Stomach (tissue), 9 donors: Measurements from ENCODE around the gene DNAH11. TPM values are rescaled to one million over a fixed set of nuclear protein-coding genes. Genes with fewer than 3 reads are reported as not detected.

Experiments used
- DNase-seq, 2 donors: peaks; one replicate each; pipeline versions ENCODE4 v3.0.0 to v3.0.0-alpha.2; 2013 to 2019
- H3K27ac ChIP-seq, 5 donors: fragments of 200-600 bp in 4 of 5; sonication (generic) in 4 of 5; one replicate each; pipeline ENCODE4 v1.5.1; 2013 to 2019; ENCODE audit warnings: mild to moderate bottlenecking in 1 of 5, moderate library complexity in 1 of 5
- H3K27me3 ChIP-seq, 3 donors: fragments of 200-600 bp; sonication (generic); one replicate each; pipeline ENCODE4 v1.5.1; 2017 to 2019; ENCODE audit warnings: mixed run types in 1 of 3
- H3K36me3 ChIP-seq, 4 donors: fragments of 200-600 bp; sonication (generic); 1 replicate in 3 of 4; 2 replicates in 1 of 4; pipeline ENCODE4 v1.5.1; 2016 to 2019
- H3K4me1 ChIP-seq, 4 donors: fragments of 200-600 bp; sonication (generic); one replicate each; pipeline ENCODE4 v1.5.1; 2016 to 2019
- H3K4me3 ChIP-seq, 4 donors: fragments of 200-600 bp; sonication (generic) in 3 of 4; one replicate each; pipeline ENCODE4 v1.5.1; 2016 to 2019; ENCODE audit warnings: mild to moderate bottlenecking in 1 of 4
- H3K9me3 ChIP-seq, 4 donors: fragments of 200-600 bp; sonication (generic); one replicate each; pipeline ENCODE4 v1.5.1; 2016 to 2019
- EP300 ChIP-seq: sonication (generic); formaldehyde crosslinking; IDR thresholded peaks from one replicate; pipeline ENCODE4 v1.6.1; 2017; ENCODE audit warnings: antibody characterized with exemption
- POLR2A ChIP-seq, 4 donors: fragments of 450-650 bp; IDR thresholded peaks; one replicate each; pipeline ENCODE4 v1.6.1; 2016; ENCODE audit warnings: antibody characterized with exemption in 4 of 4, control low read depth in 2 of 4, mild to moderate bottlenecking in 1 of 4, moderate library complexity in 1 of 4
- POLR2AphosphoS5 ChIP-seq, 3 donors: sonication (generic); formaldehyde crosslinking; IDR thresholded peaks; one replicate each; pipeline ENCODE4 v1.6.1; 2016; ENCODE audit warnings: antibody characterized with exemption in 3 of 3
- WGBS, 5 donors: extraction: QIAGEN DNeasy Blood & Tissue Kit in 3 of 5; methylation state at CpG; one replicate each; pipeline versions ENCODE4 v1.1.5 to v1.1.7; 2013 to 2018; 5-methylcytosine and 5-hydroxymethylcytosine counted together
- intact Hi-C: fragments of 100-400 bp; cut with DNase I; formaldehyde crosslinking; loops from one replicate; pipeline ENCODE4 v1.15.1; 2023; ENCODE audit warnings: low total_unique reads
- polyA plus RNA-seq, 3 donors: library from polyadenylated mRNA; stranded (reverse); fragments of 200-250 nt; gene quantifications; one replicate each; pipeline ENCODE4 v1.2.3, GENCODE V29; 2013
- total RNA-seq, 5 donors: library from RNA; depleted of rRNA; stranded (reverse); fragments of >200 nt; gene quantifications; one replicate each; pipeline versions ENCODE4 v1.1.0 to v1.2.3, GENCODE V29; 2014 to 2016
- TF ChIP-seq, protein P1 (sequence below), 7 experiments: fragments of 450-650 bp in 4 of 7; fragments of 200-600 bp in 3 of 7; sonication (generic) in 3 of 7; IDR thresholded peaks; one replicate each; pipeline ENCODE4 v1.5.1; 2016 to 2019; ENCODE audit warnings: antibody characterized with exemption in 7 of 7, control low read depth in 2 of 7, mild to moderate bottlenecking in 1 of 7
- donor health status: healthy with polysubstance abuse.
- donor health status: Bipolar disorder and iron deficiency.
- donor health status: healthy.

The DNAH11 gene
- total and polyA plus RNA-seq, 8 donors: under 0.01 to 2.6 (median 0.45) TPM; not detected in 1

DNA sequence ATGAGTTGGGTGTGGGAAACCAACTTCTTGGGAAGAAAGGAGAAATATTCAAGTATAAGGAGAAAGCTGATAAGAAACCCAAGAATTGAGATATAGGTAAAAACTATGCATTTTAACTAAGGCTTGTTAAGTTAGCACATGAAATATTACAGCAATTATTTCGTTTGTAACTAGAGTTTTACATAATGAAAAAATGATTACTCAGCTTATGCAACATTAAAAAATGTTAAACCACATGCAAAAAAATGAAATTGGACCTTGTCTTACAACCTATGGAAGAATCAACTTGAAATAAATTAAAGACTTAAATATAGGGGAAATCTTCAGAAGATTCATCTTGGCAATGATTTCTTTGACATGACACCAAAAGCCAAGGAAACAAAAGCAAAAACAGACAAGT lies 219.6 kb downstream of the DNAH11 start:
- intact Hi-C loops: no loop called here
- H3K27me3 ChIP-seq: no peaks in the 10 kb centered on the region
- no peaks in the 10 kb centered on the region for H3K9me3 ChIP-seq
- H3K4me3 ChIP-seq: no peak overlapping the region
- WGBS, 5 donors: 41 to 64% (median 54%) methylated on average over 1 of the region's 1 CpG
- peaks cover 0 to 15% (median 0%) of the 10 kb centered on the region in 4 donors for H3K4me1 ChIP-seq
- TF ChIP-seq POLR2A (IDR thresholded peaks at IDR 0.05): no peak
- TF ChIP-seq POLR2AphosphoS5 (IDR thresholded peaks at IDR 0.05): no peak
- no peak for TF ChIP-seq EP300
- TF ChIP-seq, protein P1, sequence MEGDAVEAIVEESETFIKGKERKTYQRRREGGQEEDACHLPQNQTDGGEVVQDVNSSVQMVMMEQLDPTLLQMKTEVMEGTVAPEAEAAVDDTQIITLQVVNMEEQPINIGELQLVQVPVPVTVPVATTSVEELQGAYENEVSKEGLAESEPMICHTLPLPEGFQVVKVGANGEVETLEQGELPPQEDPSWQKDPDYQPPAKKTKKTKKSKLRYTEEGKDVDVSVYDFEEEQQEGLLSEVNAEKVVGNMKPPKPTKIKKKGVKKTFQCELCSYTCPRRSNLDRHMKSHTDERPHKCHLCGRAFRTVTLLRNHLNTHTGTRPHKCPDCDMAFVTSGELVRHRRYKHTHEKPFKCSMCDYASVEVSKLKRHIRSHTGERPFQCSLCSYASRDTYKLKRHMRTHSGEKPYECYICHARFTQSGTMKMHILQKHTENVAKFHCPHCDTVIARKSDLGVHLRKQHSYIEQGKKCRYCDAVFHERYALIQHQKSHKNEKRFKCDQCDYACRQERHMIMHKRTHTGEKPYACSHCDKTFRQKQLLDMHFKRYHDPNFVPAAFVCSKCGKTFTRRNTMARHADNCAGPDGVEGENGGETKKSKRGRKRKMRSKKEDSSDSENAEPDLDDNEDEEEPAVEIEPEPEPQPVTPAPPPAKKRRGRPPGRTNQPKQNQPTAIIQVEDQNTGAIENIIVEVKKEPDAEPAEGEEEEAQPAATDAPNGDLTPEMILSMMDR (IDR thresholded peaks at IDR 0.05): no peak
- no peaks in the 10 kb centered on the region for H3K36me3 ChIP-seq
- no peak overlapping the region for H3K27ac ChIP-seq
- DNase-seq: no peak

DNA sequence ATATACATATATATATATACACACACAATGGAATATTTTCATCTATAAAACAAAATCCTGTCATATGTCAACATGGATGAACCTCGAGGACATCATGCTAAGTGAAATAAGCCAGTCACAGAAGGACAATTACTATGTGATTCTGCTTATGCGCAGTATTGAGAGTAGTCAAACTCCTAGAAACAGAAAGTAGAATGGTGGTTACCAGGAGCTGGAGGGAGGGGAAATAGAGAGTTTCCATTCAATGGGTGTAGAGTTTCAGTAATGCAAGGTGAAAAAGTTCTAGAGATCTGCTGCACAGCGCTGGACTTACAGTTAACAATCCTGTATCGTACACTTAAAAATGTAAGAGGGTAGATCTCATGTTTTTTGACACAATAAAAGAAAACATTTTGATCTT lies 221.0 kb downstream of the DNAH11 start:
- no peaks in the 10 kb centered on the region for H3K9me3 ChIP-seq
- H3K4me1 ChIP-seq: peaks cover 0 to 6% (median 0%) of the 10 kb centered on the region in 4 donors
- no peak for DNase-seq
- no peak for TF ChIP-seq EP300
- TF ChIP-seq POLR2A (IDR thresholded peaks at IDR 0.05): no peak
- TF ChIP-seq, protein P1 (IDR thresholded peaks at IDR 0.05): no peak
- TF ChIP-seq POLR2AphosphoS5 (IDR thresholded peaks at IDR 0.05): no peak
- 90 to 97% (median 91%) methylated on average over 4 of the region's 4 CpGs for WGBS, 5 donors
- intact Hi-C loops: no loop called here
- H3K36me3 ChIP-seq: no peaks in the 10 kb centered on the region
- no peaks in the 10 kb centered on the region for H3K27me3 ChIP-seq
- H3K27ac ChIP-seq: no peak overlapping the region
- no peak overlapping the region for H3K4me3 ChIP-seq

- Histone ChIP-seq H3K9me3 (no peaks in the 10 kb centered on the region), H3K36me3 (no peaks in the 10 kb centered on the region), H3K4me1 (peaks cover 0 to 5% (median 0%) of the 10 kb centered on the region in 4 donors), H3K4me3 (no peak overlapping the region), H3K27me3 (no peaks in the 10 kb centered on the region), H3K27ac (no peak overlapping the region)
- TF ChIP-seq, protein P1 (IDR thresholded peaks at IDR 0.05): no peak
- TF ChIP-seq EP300 (no peak), POLR2AphosphoS5 (IDR thresholded peaks at IDR 0.05) (no peak), POLR2A (IDR thresholded peaks at IDR 0.05) (no peak)
- no peak for DNase-seq
- intact Hi-C loops: no loop called here
- 49 to 85% (median 73%) methylated on average over 2 of the region's 2 CpGs for WGBS, 5 donors
Measured at GRCh38 chr7:21766218-21766617, 223.4 kb downstream of the DNAH11 start.

- DNase-seq: peak; percentile 50 to 92
Measured at GRCh38 chr7:21767300-21767900, 224.6 kb downstream of the DNAH11 start.

More at GRCh38 chr7:21767300-21767900, 224.6 kb downstream of the DNAH11 start:
- WGBS, 5 donors: 13 to 22% (median 18%) methylated on average over 6 of the region's 6 CpGs
- Histone ChIP-seq H3K27ac (no peak overlapping the region), H3K4me1 (peaks cover 0 to 7% (median 0%) of the 10 kb centered on the region in 4 donors), H3K9me3 (no peaks in the 10 kb centered on the region), H3K36me3 (no peaks in the 10 kb centered on the region), H3K27me3 (no peaks in the 10 kb centered on the region), H3K4me3 (no peak overlapping the region)
- TF ChIP-seq, protein P1 (IDR thresholded peaks at IDR 0.05): peak in 5 of 7 experiments; percentile 17 to 53 (median 40)
- TF ChIP-seq POLR2A (IDR thresholded peaks at IDR 0.05) (no peak), POLR2AphosphoS5 (IDR thresholded peaks at IDR 0.05) (no peak)
- intact Hi-C loops: no loop called here
